Mesothelial cell of epicardium (in vitro differentiated cells): ENCODE data around the gene TDRD6. TPM values are rescaled to one million over a fixed set of nuclear protein-coding genes. Genes with fewer than 3 reads are reported as not detected.
A peak's percentile ranks its signal among the peaks of the same experiment; 100 is the strongest.

Experiments used
- DNase-seq, 2 experiments: peaks; one replicate each; pipeline ENCODE4 v3.0.0; 2021; ENCODE audit warnings: low spot score in 2 of 2; ENCODE audit not compliant: unreplicated experiment in 2 of 2
- H3K27ac Mint-ChIP-seq: 2 replicates; pipeline ENCODE4 v1.8.0; 2021; ENCODE audit warnings: mixed read lengths
- H3K27me3 Mint-ChIP-seq: 2 replicates; pipeline ENCODE4 v1.8.0; 2021; ENCODE audit warnings: low read depth, mixed read lengths
- H3K36me3 Mint-ChIP-seq: 2 replicates; pipeline ENCODE4 v1.8.0; 2021; ENCODE audit warnings: mixed read lengths
- H3K4me1 Mint-ChIP-seq: 2 replicates; pipeline ENCODE4 v1.8.0; 2021; ENCODE audit warnings: mixed read lengths
- H3K4me3 Mint-ChIP-seq: 2 replicates; pipeline ENCODE4 v1.8.0; 2021; ENCODE audit warnings: mild to moderate bottlenecking, moderate library complexity, mixed read lengths
- H3K9me3 Mint-ChIP-seq: 2 replicates; pipeline ENCODE4 v1.8.0; 2021; ENCODE audit warnings: mixed read lengths
- total RNA-seq: library from RNA; stranded (reverse); gene quantifications from 3 replicates; pipeline ENCODE4 v1.2.1, GENCODE V29; 2021
- TF ChIP-seq, protein P1 (sequence below): fragments of 200-600 bp; sonication (generic); IDR thresholded peaks from one replicate; pipeline ENCODE4 v1.5.0; 2021; ENCODE audit warnings: antibody characterized with exemption; ENCODE audit not compliant: unreplicated experiment

Gene TDRD6
- total RNA-seq, 1 donor from 2014 or later: 0.51 TPM

DNA sequence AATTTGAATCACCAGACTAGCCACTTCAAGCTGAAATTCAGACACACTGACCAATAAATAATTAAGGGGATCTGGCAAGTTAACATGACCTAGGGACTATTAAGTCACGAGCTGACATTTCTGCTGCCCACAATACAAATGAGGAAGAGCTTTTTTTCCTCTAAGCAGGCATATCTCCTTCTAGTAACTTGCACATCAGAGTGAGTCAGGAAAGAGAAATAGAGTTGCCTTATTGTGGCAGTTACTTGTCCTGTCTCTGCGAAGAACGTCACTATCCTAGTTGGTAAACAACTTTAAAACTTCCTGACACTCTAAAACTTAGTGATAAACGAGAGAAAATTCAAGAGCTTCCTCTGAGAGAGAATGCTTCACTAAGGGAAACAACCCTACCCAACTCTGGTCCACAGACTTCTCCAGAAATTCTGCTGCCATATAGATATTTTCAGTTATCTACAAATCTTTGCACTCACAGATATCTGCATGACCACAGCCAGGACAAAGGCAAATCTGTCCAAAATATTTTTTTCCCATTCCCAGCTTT, 43.3 kb downstream of the TDRD6 start:
- Mint-ChIP-seq H3K27me3 (peaks cover 69% of the 10 kb centered on the region), H3K4me1 (peaks cover 10% of the 10 kb centered on the region), H3K36me3 (no peaks in the 10 kb centered on the region), H3K9me3 (no peaks in the 10 kb centered on the region), H3K27ac (no peak overlapping the region), H3K4me3 (no peak overlapping the region)
- no peak for DNase-seq
- TF ChIP-seq, protein P1, sequence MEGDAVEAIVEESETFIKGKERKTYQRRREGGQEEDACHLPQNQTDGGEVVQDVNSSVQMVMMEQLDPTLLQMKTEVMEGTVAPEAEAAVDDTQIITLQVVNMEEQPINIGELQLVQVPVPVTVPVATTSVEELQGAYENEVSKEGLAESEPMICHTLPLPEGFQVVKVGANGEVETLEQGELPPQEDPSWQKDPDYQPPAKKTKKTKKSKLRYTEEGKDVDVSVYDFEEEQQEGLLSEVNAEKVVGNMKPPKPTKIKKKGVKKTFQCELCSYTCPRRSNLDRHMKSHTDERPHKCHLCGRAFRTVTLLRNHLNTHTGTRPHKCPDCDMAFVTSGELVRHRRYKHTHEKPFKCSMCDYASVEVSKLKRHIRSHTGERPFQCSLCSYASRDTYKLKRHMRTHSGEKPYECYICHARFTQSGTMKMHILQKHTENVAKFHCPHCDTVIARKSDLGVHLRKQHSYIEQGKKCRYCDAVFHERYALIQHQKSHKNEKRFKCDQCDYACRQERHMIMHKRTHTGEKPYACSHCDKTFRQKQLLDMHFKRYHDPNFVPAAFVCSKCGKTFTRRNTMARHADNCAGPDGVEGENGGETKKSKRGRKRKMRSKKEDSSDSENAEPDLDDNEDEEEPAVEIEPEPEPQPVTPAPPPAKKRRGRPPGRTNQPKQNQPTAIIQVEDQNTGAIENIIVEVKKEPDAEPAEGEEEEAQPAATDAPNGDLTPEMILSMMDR: no peak

DNA sequence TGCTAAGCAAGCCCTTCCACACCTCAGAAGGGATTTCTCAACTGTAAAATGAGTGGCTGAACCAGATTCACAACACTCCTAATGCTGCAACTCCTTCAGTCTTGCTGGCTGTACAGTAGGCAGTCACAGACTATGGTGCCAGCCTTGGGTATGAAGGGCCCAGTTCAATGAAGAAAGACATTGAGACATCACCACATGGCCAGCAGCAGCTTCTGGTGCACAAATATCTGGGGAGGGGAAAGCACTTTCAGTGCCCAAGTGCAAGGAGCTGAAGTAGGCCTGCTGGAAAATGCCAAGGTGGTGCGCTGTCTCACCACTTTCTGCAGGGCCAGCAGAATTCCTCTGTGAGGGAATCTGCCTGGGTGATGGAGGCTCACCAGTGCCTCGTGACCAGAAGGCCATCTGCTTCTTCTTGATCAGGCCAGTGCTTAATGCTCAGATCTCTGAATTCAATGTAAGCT, 45.7 kb downstream of the TDRD6 start:
- Mint-ChIP-seq H3K27me3 (peaks cover 74% of the 10 kb centered on the region), H3K4me3 (peak overlapping the region; percentile 43), H3K9me3 (no peaks in the 10 kb centered on the region), H3K4me1 (peaks cover 10% of the 10 kb centered on the region), H3K27ac (no peak overlapping the region), H3K36me3 (no peaks in the 10 kb centered on the region)
- TF ChIP-seq, protein P1: no peak
- no peak for DNase-seq

DNA sequence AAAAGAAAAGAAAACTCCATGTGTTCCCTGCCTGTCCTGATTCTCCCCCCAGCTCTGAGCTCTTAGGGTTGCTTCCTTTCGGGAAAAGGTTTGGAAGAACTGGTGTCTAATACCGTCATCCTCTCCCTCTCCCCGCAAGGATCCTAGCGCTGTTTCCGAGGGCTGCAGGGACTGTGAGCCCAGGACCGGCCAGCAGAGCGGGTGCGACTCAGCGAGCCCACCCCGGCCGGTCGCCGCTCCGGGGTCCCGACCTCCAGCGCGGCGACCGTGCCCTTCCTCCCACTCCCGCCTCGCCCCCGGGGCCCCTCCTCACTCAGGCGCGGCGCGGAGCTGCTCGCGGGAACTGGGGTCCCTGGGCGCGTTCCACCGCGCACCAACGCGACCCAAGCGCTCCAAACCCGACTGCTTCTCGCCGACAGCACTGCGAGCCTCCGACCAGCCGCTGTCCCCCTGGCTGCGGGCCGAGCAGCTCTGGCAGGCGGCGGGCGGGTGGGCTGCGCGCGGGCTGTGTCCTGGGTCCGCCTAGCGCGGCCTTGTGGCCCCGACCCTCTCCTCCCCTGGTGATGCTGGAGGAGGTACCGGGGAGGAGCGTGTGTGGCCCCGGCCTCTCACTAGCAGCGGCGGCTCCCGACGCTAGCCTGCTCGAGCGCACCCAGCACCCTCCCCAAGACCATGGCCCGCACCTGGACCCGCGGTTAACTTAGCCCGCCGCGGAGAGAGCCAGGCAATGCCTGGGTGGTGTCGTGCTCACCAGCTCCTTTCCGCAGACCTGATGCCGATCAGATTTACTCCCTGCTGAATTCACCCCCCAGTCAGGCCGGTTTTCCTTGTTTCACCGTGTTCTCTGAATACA, 47.4 kb downstream of the TDRD6 start, which contains the start of gene PLA2G7:
Gene PLA2G7, minus strand, starts transcription at position 509 of the 853 bp plus-strand sequence. CDS start 12,484 bp downstream, outside the sequence.
- Mint-ChIP-seq H3K4me3 (peak within 1 kb of the TSS; percentile 79), H3K36me3 (no peaks in the 10 kb centered on the region), H3K27me3 (peaks cover 79% of the 10 kb centered on the region), H3K27ac (no peak within 1 kb of the TSS), H3K4me1 (peaks cover 10% of the 10 kb centered on the region), H3K9me3 (no peaks in the 10 kb centered on the region)
- DNase-seq: peak; percentile 25 to 59
- TF ChIP-seq, protein P1: no peak

DNA sequence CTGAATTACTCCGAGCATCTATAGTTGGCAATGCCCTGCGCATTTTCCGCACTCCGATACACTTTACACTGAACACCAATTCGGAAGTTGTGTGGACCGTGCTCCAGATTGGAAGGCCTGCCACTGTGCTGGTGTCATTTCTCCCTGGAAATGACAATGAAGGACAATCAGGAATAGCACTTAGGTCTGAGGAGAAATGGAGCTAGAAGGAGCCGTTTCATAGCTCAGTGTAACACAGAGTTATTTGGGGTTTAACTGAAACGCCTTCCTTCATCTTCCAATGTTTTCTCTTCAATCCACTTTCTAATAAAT, 48.0 kb downstream of the TDRD6 start:
- no peak for DNase-seq
- peaks cover 10% of the 10 kb centered on the region for H3K4me1 Mint-ChIP-seq
- H3K36me3 Mint-ChIP-seq: no peaks in the 10 kb centered on the region
- H3K9me3 Mint-ChIP-seq: no peaks in the 10 kb centered on the region
- H3K27ac Mint-ChIP-seq: no peak overlapping the region
- TF ChIP-seq, protein P1: no peak
- peak overlapping the region; percentile 71 for H3K4me3 Mint-ChIP-seq
- H3K27me3 Mint-ChIP-seq: peaks cover 78% of the 10 kb centered on the region

DNA sequence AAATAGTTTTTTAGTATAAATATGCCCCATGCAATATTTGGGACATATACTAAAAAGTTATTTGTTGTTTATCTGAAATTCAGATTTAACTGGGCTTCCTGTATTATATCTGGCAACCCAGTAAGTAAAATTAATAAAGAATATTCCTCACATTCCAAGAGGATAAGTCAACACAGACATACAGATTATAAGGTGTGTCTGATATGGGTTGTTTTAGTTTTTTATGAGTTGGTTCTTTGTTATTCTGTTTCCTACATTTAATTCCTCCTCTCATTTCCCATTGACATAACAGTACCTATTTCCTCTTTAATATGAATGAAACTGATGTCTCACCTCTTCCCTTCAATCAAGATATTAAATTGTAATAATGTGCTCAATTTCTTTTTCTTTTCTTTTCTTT, 49.2 kb downstream of the TDRD6 start:
- Mint-ChIP-seq H3K4me3 (no peak overlapping the region), H3K27me3 (peaks cover 71% of the 10 kb centered on the region), H3K27ac (no peak overlapping the region), H3K4me1 (peaks cover 10% of the 10 kb centered on the region), H3K36me3 (no peaks in the 10 kb centered on the region), H3K9me3 (no peaks in the 10 kb centered on the region)
- TF ChIP-seq, protein P1: no peak
- DNase-seq: no peak
